GM18909 (cell line): Measurements from ENCODE around the gene CAMK2B.

Experiments used
- ATAC-seq: cut with Tn5 transposase; IDR thresholded peaks from one replicate; pipeline ENCODE4 v1.9.1; 2021; ENCODE audit warnings: mild to moderate bottlenecking; ENCODE audit not compliant: unreplicated experiment, poor library complexity

CAMK2B gene

GRCh38 chr7:44263326-44264082 is 61.9 kb downstream of the CAMK2B start:
- ATAC-seq = no peak

- no peak for ATAC-seq
Measured at GRCh38 chr7:44262031-44262430, 63.4 kb downstream of the CAMK2B start.

- ATAC-seq = no peak
Measured at GRCh38 chr7:44261240-44261639, 64.2 kb downstream of the CAMK2B start.

- ATAC-seq = no peak
Measured at GRCh38 chr7:44259547-44260457, 65.6 kb downstream of the CAMK2B start.

GRCh38 chr7:44258865-44259546 is 66.4 kb downstream of the CAMK2B start:
- no peak for ATAC-seq

- no peak for ATAC-seq
Measured at GRCh38 chr7:44258423-44258760, 67.0 kb downstream of the CAMK2B start.

GRCh38 chr7:44257618-44258422 is 67.6 kb downstream of the CAMK2B start:
- ATAC-seq = peak; percentile 92

GRCh38 chr7:44257213-44257612 is 68.2 kb downstream of the CAMK2B start:
- ATAC-seq = no peak

- ATAC-seq = no peak
Measured at GRCh38 chr7:44256459-44256858, 68.9 kb downstream of the CAMK2B start.

- ATAC-seq = no peak
Measured at GRCh38 chr7:44251881-44252280, 73.5 kb downstream of the CAMK2B start.

GRCh38 chr7:44251269-44251668 is 74.1 kb downstream of the CAMK2B start:
- ATAC-seq = no peak

GRCh38 chr7:44249639-44250234 is 75.7 kb downstream of the CAMK2B start:
- no peak for ATAC-seq

GRCh38 chr7:44247868-44248651 is 77.3 kb downstream of the CAMK2B start:
- ATAC-seq = no peak

GRCh38 chr7:44246396-44247113 is 78.8 kb downstream of the CAMK2B start:
- no peak for ATAC-seq

GRCh38 chr7:44244282-44244681 is 81.1 kb downstream of the CAMK2B start:
- ATAC-seq = no peak

GRCh38 chr7:44242091-44242490 is 83.3 kb downstream of the CAMK2B start:
- ATAC-seq = no peak

- peak; percentile 71 for ATAC-seq
Measured at GRCh38 chr7:44240983-44241510, 84.3 kb downstream of the CAMK2B start.

- no peak for ATAC-seq
Measured at GRCh38 chr7:44240376-44240775, 85.0 kb downstream of the CAMK2B start.
